MM.1S (cell line): ENCODE data around the gene SHANK1.

Experiments
- CTCF ChIP-seq: fragments of 300-600 bp; sonication (generic); IDR thresholded peaks from 2 replicates; pipeline ENCODE4 v1.5.1; 2016; ENCODE audit warnings: antibody characterized with exemption, low read length, mixed read lengths
- EZH2 ChIP-seq: fragments of 300-600 bp; sonication (generic); optimal IDR thresholded peaks from 2 replicates; pipeline ENCODE3; 2017; ENCODE audit warnings: low read depth, mild to moderate bottlenecking, antibody characterized with exemption, low read length, mixed read lengths

DNA sequence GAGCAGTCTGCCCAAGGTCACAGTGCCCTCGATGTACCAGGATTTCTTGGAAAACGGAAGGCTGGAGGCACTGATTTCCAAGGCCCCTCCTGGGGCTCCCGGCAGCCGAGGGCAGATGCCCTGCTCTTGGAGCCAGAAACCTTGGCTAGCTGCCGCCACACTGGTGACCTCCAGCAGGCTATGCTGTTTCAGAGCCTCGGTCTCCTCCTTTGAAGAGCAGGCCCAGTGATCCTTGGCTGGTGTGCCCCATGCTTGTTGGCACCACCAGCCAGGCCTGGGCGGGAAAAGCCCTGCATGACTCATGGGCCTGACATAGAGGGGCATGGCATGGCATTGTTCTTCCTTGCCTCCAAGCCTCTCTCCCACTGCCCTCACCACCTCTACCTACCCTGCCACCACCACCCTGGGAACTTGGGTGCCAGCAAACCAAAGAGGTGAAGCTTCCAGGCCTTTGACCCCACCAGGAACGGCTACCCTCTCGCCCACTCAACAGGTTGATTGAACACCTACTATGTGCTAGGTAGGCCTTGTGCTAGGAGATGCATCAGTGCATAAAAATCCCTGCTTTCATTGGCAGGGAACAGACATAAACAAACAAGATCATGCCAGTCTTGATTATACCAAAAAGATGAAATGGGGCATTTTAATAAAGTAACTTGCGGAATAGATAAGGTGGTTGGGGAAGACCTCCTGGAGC, 2.0 kb upstream of the SHANK1 start:
- TF ChIP-seq CTCF (no peak), EZH2 (no peak)
